Astrocyte (in vitro differentiated cells and primary cell): ENCODE results near the gene AACS. TPM values are rescaled to one million over a fixed set of nuclear protein-coding genes. Genes with fewer than 3 reads are reported as not detected.

Source experiments
- DNase-seq: peaks from one replicate; pipeline ENCODE4 v3.0.0-alpha.2; 2010; ENCODE audit warnings: low read depth
- FAIRE-seq: peaks from 2 replicates; lab custom pipeline; 2011; peaks lifted over from hg19 to GRCh38; lab: Jason Lieb, UNC
- H2AFZ ChIP-seq: 2 replicates; pipeline ENCODE4 v1.6.0; 2012; ENCODE audit warnings: low read depth, low read length, inconsistent platforms
- H3K27ac ChIP-seq: 2 replicates; pipeline ENCODE4 v1.5.1; 2011; ENCODE audit warnings: low read depth, low read length, inconsistent platforms
- H3K27me3 ChIP-seq: 2 replicates; pipeline ENCODE4 v1.6.0; 2011; ENCODE audit warnings: low read length, inconsistent platforms; ENCODE audit not compliant: insufficient read depth
- H3K36me3 ChIP-seq: 2 replicates; pipeline ENCODE4 v1.5.1; 2011; ENCODE audit warnings: low read length, inconsistent platforms; ENCODE audit not compliant: insufficient read depth
- H3K4me1 ChIP-seq: 2 replicates; pipeline ENCODE4 v1.5.1; 2011; ENCODE audit warnings: low read length, inconsistent platforms; ENCODE audit not compliant: insufficient read depth
- H3K4me2 ChIP-seq: 2 replicates; pipeline ENCODE4 v1.6.0; 2012; ENCODE audit warnings: low read length, inconsistent platforms
- H3K4me3 ChIP-seq: 2 replicates; pipeline ENCODE4 v1.5.1; 2011; ENCODE audit warnings: low read depth, mild to moderate bottlenecking, low read length, inconsistent platforms; ENCODE audit not compliant: insufficient read depth
- H3K79me2 ChIP-seq: 2 replicates; pipeline ENCODE4 v1.6.0; 2012; ENCODE audit warnings: mild to moderate bottlenecking, low read length, inconsistent platforms; ENCODE audit not compliant: insufficient read depth
- H3K9ac ChIP-seq: 2 replicates; pipeline ENCODE4 v1.6.0; 2012; ENCODE audit warnings: mild to moderate bottlenecking, low read length, inconsistent platforms
- H3K9me3 ChIP-seq: 2 replicates; pipeline ENCODE4 v1.5.1; 2012; ENCODE audit warnings: low read depth, mild to moderate bottlenecking, low read length, inconsistent platforms; ENCODE audit not compliant: insufficient read depth
- H4K20me1 ChIP-seq: 2 replicates; pipeline ENCODE4 v1.6.0; 2012; ENCODE audit warnings: low read length, inconsistent platforms; ENCODE audit not compliant: insufficient read depth
- H3K27ac Mint-ChIP-seq: one replicate; pipeline ENCODE4 v1.8.0; 2021; ENCODE audit warnings: mild to moderate bottlenecking, mixed read lengths; ENCODE audit not compliant: unreplicated experiment
- H3K27me3 Mint-ChIP-seq: one replicate; pipeline ENCODE4 v1.8.0; 2021; ENCODE audit warnings: low read depth, mixed read lengths; ENCODE audit not compliant: unreplicated experiment
- H3K36me3 Mint-ChIP-seq: one replicate; pipeline ENCODE4 v1.8.0; 2021; ENCODE audit warnings: low read depth, mixed read lengths; ENCODE audit not compliant: unreplicated experiment
- H3K4me1 Mint-ChIP-seq: one replicate; pipeline ENCODE4 v1.8.0; 2021; ENCODE audit warnings: low read depth, mixed read lengths; ENCODE audit not compliant: unreplicated experiment
- H3K4me3 Mint-ChIP-seq: one replicate; pipeline ENCODE4 v1.8.0; 2021; ENCODE audit warnings: mild to moderate bottlenecking, moderate library complexity, mixed read lengths; ENCODE audit not compliant: unreplicated experiment
- H3K9me3 Mint-ChIP-seq: one replicate; pipeline ENCODE4 v1.8.0; 2021; ENCODE audit warnings: mild to moderate bottlenecking, mixed read lengths; ENCODE audit not compliant: unreplicated experiment
- EZH2 ChIP-seq: IDR thresholded peaks from 2 replicates; pipeline ENCODE4 v1.6.1; 2012; ENCODE audit warnings: mild to moderate bottlenecking, low read length, inconsistent platforms; ENCODE audit not compliant: insufficient read depth
- total RNA-seq: library from RNA; stranded (reverse); gene quantifications from 2 replicates; pipeline ENCODE4 v1.2.1, GENCODE V29; 2021
- TF ChIP-seq, protein P1 (sequence below): IDR thresholded peaks from 2 replicates; pipeline ENCODE4 v1.5.1; 2011; ENCODE audit warnings: low read depth, mild to moderate bottlenecking, inconsistent platforms, low read length, moderate library complexity; ENCODE audit not compliant: insufficient read depth

AACS gene
- total RNA-seq, 1 donor from 2014 or later: 22.5 TPM

DNA sequence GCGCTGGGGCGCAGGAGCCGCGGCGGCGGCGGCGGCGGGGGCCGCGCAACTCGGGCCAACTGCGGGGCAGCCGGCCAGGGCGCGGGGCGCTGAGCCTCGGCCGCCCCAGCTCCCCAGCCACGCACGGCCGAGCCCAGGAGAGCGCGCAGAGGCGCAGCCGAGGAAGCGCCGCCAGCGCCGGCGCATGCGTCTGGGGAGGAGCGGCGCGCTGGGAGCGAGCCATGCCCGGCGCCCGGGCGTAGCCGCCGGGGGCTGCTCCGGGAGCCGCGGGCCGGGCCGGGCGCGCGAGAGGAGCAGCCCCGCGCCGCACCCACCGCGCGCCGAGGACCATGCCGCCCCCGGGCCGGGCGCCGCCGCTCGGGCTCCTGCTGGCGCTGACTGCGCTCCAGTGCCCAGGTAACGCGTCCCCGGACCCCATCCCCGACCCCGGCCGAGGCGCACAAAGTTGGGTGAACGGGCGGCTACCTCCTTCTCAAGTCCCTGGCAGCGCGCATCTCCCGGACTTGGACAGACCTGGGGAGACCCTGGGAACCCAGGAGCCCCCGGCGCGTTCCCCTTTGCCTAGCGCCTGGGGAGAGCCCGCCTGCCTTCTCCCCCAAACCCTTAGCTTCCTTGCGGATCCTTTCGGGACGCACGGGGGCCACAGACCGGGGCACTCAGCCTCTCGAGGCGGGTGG lies 121.4 kb downstream of the AACS start:
- Histone ChIP-seq H3K9me3 (no peaks in the 10 kb centered on the region), H3K36me3 (no peaks in the 10 kb centered on the region), H3K4me1 (peaks cover 27% of the 10 kb centered on the region), H3K4me3 (peak overlapping the region; percentile 46), H3K79me2 (no peaks in the 10 kb centered on the region), H3K27ac (no peak overlapping the region), H3K4me2 (peak overlapping the region; percentile 89), H3K27me3 (peaks cover 23% of the 10 kb centered on the region), H4K20me1 (peaks cover 26% of the 10 kb centered on the region), H2AFZ (no peak overlapping the region), H3K9ac (no peak overlapping the region)
- DNase-seq (peak; percentile 18), FAIRE-seq (no peak)
- TF ChIP-seq, protein P1, sequence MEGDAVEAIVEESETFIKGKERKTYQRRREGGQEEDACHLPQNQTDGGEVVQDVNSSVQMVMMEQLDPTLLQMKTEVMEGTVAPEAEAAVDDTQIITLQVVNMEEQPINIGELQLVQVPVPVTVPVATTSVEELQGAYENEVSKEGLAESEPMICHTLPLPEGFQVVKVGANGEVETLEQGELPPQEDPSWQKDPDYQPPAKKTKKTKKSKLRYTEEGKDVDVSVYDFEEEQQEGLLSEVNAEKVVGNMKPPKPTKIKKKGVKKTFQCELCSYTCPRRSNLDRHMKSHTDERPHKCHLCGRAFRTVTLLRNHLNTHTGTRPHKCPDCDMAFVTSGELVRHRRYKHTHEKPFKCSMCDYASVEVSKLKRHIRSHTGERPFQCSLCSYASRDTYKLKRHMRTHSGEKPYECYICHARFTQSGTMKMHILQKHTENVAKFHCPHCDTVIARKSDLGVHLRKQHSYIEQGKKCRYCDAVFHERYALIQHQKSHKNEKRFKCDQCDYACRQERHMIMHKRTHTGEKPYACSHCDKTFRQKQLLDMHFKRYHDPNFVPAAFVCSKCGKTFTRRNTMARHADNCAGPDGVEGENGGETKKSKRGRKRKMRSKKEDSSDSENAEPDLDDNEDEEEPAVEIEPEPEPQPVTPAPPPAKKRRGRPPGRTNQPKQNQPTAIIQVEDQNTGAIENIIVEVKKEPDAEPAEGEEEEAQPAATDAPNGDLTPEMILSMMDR: no peak
- no peak for TF ChIP-seq EZH2
- peaks cover 15% of the 10 kb centered on the region for H3K4me1 Mint-ChIP-seq
- H3K27me3 Mint-ChIP-seq: peaks cover 40% of the 10 kb centered on the region
- H3K27ac Mint-ChIP-seq: no peak overlapping the region
- H3K4me3 Mint-ChIP-seq: no peak overlapping the region
- no peaks in the 10 kb centered on the region for H3K9me3 Mint-ChIP-seq
- H3K36me3 Mint-ChIP-seq: no peaks in the 10 kb centered on the region

DNA sequence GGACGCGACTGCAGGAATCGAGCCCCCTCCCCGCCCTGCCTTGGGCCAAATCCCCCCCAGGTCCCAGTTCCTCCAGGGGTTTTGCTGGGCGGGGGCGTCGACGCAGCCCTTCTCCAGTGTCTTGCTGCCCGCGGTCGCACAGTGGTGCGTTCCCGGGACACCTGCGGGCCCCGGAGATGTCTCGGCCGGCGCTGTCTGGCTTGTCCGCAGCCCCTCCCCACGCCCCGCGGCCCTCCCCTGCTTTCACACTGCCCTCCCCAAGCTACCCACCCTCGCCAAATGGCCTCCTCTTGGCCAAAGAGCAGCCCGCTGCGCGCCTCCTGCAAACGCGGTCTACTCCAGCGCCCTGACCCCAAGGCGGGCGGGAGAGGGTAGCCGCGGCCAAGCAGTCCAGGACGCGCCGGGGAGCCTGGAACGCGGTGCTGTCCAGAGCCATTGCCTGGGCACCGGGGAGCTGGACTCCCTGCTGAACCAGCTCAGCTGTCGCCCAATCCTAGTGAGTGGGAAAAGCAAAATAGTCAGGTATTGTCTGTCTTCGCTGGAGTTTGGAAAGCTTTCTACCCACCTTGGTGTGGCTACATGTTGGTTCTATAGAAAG lies 122.0 kb downstream of the AACS start:
- peaks cover 25% of the 10 kb centered on the region for H3K27me3 ChIP-seq
- H3K36me3 ChIP-seq: no peaks in the 10 kb centered on the region
- no peak for FAIRE-seq
- no peak overlapping the region for H3K27ac ChIP-seq
- Mint-ChIP-seq H3K36me3 (no peaks in the 10 kb centered on the region), H3K27me3 (peaks cover 43% of the 10 kb centered on the region), H3K27ac (no peak overlapping the region), H3K4me1 (peaks cover 15% of the 10 kb centered on the region), H3K4me3 (peak overlapping the region; percentile 69), H3K9me3 (no peaks in the 10 kb centered on the region)
- no peak for DNase-seq
- peak overlapping the region; percentile 89 for H3K4me2 ChIP-seq
- TF ChIP-seq EZH2: no peak
- TF ChIP-seq, protein P1: no peak
- no peaks in the 10 kb centered on the region for H3K9me3 ChIP-seq
- no peak overlapping the region for H3K9ac ChIP-seq
- H3K79me2 ChIP-seq: no peaks in the 10 kb centered on the region
- peaks cover 32% of the 10 kb centered on the region for H4K20me1 ChIP-seq
- no peak overlapping the region for H2AFZ ChIP-seq
- H3K4me1 ChIP-seq: peaks cover 27% of the 10 kb centered on the region
- H3K4me3 ChIP-seq: peak overlapping the region; percentile 46
